Stimulated activated CD4-positive, alpha-beta T cell treated with anti-CD3 and anti-CD28 coated beads, Interleukin-1b, Interleukin-23, amount 100 ng/mL, for 48 hours (primary cell): ENCODE measurements around the gene APEH.
"Not testable (repeated sequence)": the region's sequence is repeated elsewhere in the genome, so short reads cannot be mapped to it uniquely, and the experiment has no call there.

Experiments
- DNase-seq: peaks from one replicate; pipeline ENCODE4 v3.0.0-alpha.2; 2020

APEH gene

GRCh38 chr3:49670940-49671290, 3.2 kb upstream of the APEH start:
- DNase-seq: no peak

GRCh38 chr3:49671291-49672288, 2.6 kb upstream of the APEH start:
- peak; percentile 71 for DNase-seq

GRCh38 chr3:49673121-49673714, 933 bp upstream of the APEH start:
- peak; percentile 30 for DNase-seq

GRCh38 chr3:49674497-49674983, 389 bp downstream of the APEH start:
- DNase-seq: peak; percentile 41

- DNase-seq: no peak
These were observed 1.8 kb downstream of the APEH start for GRCh38 chr3:49675912-49676311.

DNA sequence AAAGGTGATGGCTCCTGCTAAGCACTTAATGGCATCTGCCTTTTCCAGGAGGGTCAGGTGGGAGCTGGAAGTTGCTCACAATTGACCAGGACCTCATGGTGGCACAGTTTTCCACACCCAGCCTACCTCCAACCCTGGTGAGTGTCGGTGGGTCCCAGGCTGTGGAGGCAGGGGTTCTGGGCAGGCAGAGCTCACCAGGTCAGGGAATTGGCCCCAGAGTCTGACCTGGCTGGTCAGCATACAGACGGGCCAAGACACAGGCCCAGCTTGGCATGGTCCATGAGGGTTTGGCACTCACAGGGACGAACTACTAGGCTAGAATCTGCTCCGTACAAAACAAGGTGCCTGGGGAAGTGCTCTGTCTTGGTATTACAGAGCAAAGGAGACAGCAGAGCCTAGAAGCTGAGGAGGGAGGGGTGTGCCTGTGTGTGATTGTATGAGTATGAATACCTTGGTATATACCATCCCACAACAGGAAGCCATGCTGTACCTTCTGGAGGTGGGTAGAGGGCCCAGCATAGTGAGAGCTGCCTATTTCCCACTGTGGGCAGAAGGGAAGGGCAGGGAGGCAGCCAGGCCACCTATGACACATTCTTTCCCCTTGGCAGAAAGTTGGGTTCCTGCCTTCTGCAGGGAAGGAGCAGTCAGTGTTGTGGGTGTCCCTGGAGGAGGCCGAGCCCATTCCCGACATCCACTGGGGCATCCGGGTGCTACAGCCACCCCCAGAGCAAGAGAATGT, 6.5 kb downstream of the APEH start:
- DNase-seq: no peak

- DNase-seq: no peak
These were observed 7.0 kb downstream of the APEH start for GRCh38 chr3:49681232-49681522.

DNA sequence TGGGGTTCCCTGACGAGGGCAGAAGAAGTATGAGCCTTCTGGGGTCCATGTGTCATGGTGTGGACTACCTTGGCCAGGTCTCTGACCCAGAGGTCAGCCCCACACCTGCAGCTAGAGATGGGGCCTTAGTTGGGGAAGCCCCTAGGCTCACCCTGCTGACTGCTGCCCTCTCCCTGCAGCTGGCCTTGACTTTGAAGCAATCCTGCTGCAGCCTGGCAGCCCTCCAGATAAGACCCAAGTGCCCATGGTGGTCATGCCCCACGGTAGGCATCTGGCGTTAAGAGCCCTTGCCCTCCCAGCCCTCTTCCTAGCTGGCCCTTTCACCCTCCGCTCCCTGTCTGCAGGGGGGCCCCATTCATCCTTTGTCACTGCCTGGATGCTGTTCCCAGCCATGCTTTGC, 7.4 kb downstream of the APEH start:
- DNase-seq: no peak

GRCh38 chr3:49683162-49683561, 9.0 kb downstream of the APEH start:
- DNase-seq: no peak

DNA sequence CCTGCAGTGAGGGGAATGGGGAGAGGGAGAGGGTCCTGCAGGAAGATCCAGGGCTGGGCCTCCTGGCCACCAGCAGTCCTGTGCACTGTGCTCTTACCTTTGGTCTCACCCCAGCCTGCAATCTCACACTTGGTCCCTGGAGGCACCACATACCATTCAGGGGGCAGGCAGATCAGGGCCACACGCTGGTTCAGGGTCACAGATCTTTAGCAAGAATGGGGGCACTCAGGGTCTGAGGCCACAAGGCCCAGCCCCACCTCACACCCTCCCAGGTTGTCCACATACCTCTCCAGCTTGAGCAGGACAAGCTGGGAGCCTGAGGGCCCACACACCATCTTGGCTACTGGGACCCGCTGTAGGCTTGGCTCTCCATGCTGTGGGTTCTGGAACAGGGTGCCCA, 10.3 kb downstream of the APEH start:
- not testable (repeated sequence) for DNase-seq

DNA sequence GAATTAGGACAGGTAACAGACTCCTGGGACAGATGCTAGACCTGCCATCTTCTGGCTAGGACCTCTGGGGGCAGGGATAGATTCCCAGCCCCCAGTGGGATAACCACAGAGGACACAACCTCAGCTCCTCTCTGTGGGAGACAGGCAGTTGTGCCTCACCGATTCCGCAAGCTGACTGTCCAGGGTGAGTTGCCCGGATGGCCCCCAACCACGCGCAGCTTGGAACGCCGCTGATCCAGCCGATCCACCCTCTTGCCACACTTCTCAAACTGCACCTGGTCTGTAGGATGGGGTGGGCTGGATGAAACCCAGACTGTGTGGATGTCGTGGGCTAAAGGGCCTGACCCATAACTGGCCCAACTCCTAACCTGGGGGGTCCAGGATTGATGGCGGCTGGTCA, 11.0 kb downstream of the APEH start:
- DNase-seq: not testable (repeated sequence)

DNA sequence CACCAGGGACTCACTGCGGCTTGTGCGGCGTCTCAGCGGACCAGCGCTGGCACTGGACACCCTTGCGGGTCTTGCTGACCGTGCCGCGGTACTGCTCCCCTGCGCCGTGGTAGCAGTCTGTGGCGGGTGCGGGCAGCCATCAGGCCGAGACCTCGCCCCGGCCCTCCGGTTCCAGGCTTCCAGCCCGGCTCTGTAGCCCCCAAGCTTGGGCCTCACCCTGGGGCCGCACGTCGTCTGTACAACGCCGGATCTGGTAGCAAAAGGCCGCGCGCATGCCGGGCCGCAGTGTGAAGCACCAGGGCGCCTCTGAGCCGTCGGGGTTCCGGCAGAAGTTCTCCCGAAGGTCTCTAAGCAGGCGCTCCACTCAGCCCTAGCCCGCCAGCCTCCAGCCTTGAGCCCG, 11.7 kb downstream of the APEH start:
- DNase-seq: not testable (repeated sequence)

DNA sequence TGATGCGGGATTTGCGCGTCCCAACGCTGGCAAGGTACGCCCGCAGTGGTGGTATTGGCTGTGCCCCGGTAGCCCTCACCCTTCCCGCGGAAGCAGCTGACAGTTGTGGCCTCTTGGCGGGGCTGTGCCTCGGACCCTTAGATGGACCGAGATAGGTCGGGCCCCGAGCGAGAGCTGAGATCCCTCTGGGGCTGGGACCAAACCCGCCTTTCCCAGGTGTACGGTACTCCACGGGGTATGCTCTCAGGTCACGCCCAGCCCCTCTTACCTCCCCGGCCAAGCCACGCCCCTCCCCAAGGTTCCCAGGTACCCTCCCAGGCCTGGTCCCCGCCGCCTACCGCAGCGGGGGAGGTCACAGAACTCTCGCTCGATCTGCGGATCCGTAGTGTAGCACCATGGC, 12.2 kb downstream of the APEH start:
- DNase-seq: not testable (repeated sequence)

DNA sequence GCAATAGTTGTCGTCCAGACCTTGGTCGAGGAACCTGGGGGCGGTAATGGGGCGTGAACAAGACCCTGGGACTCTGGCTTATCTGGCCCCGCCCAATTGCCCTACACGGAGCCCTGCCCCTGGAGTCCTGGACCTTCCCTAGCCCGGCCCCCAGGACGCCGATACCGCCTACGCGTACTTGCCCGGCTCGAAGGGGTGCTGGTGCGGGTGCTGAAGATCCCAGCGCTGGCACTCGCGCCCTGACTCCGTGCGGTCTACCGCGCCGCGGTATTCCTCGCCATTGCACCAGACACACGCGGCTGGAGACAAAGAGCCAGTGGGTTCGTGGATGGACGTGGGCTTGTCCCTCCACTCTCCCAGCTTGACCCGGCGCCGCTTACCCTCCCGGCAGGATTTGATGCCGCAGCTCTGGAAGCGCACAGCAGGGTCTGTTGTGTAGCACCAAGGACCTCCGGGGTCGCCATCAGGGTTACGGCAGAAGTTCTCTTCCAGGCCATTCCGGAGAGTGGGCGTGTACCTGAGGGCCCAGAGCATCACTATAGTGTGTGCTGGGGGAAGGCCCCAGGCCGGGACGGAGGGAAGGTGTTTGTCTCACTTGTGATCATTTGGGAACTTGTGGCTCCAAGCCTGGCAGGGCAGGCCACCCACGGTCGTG, 12.7 kb downstream of the APEH start:
- DNase-seq: peak; percentile 48

- DNase-seq: not testable (repeated sequence)
These were observed 13.3 kb downstream of the APEH start for GRCh38 chr3:49687424-49687795.

- not testable (repeated sequence) for DNase-seq
These were observed 14.3 kb downstream of the APEH start for GRCh38 chr3:49688338-49689045.

DNA sequence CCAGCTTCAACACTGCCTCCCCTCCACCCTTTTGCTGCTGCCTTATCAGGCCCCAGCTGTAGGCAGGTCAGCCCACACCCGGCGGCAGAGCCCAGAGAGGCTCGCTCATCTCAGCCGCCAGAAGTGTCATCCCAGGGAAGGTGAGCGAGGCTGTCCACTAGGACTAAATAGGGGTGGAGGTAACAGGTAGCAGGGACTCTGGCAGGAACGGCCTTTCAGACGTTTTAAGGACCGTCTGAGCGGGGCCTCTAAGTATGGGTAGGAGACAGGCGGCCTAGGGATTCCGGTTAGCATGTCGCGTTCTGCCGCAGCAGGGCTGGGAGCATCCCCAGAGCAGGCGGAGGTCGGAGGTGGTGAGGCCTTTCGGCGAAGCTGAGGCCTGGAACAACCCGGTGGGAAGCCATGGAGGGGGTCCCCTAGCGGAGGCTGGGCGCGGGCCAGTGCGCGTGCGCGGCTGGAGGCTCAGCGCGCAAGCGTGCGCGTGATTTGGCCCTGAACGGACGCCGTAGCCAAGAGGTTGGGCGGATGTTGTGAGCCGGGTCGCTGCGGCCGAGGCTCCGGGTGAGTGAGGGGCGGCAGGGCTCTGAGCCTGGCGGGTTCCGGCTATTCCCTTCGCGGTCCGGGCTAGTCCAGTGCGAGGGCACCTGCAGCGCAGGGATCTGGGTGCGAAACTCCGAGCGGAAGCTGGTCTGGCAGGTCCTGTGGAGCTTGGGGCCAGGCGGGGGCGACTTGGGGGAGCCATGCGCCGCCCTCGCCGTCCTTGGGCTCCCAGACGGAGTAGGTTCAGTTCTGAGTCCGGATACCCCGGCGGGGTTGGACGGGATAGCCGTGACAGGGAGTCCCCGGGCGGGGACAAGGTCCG, 15.1 kb downstream of the APEH start, which contains the start of the genes MST1 and RNF123:
MST1 (minus strand) TSS at position 429 of the 862 bp plus-strand sequence. CDS start 783 bp downstream, outside the sequence.
RNF123 (plus strand) TSS at position 512 of the 862 bp plus-strand sequence. CDS start 1,609 bp downstream, outside the sequence.
- DNase-seq: peak; percentile 92

- DNase-seq: not testable (repeated sequence)
These were observed 15.9 kb downstream of the APEH start for GRCh38 chr3:49689908-49690624.

- DNase-seq: not testable (repeated sequence)
These were observed 16.7 kb downstream of the APEH start for GRCh38 chr3:49690856-49691255.

GRCh38 chr3:49691481-49691880, 17.3 kb downstream of the APEH start:
- DNase-seq: not testable (repeated sequence)
